Forelimb muscle (tissue), 1 donor: ENCODE measurements around the gene PIP5KL1. TPM values are rescaled to one million over a fixed set of nuclear protein-coding genes. Genes with fewer than 3 reads are reported as not detected.

Experiments used
- DNase-seq: peaks from one replicate; pipeline ENCODE4 v3.0.0-alpha.2; 2013; ENCODE audit warnings: low read depth
- polyA plus RNA-seq: library from polyadenylated mRNA; unstranded; fragments of 120-200 nt; gene quantifications from one replicate; pipeline ENCODE4 v1.2.1, GENCODE V29; 2013; ENCODE audit not compliant: insufficient read length

Gene PIP5KL1
- polyA plus RNA-seq, 1 donor = 5.3 TPM

DNA sequence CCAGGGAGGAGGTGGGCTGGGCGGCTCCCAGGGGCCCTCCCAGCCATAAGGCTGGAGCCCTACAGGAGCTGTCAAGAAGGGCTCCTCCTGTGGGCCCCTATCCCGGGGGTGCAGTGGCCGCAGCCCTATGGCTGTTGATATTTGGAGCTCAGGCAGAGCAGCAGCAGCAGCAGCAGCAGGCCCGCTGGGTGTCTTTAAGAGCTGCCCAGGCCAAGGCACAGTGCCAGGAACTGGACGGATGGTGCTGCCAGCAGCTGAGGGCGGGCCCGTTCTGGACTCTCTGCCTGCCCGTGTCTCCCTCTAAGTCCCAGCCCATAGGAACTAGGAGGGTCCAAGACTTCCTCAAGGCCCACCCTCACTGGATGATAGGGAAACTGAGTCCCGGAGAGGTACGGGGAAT is 56.7 kb downstream of the PIP5KL1 start:
- no peak for DNase-seq

DNA sequence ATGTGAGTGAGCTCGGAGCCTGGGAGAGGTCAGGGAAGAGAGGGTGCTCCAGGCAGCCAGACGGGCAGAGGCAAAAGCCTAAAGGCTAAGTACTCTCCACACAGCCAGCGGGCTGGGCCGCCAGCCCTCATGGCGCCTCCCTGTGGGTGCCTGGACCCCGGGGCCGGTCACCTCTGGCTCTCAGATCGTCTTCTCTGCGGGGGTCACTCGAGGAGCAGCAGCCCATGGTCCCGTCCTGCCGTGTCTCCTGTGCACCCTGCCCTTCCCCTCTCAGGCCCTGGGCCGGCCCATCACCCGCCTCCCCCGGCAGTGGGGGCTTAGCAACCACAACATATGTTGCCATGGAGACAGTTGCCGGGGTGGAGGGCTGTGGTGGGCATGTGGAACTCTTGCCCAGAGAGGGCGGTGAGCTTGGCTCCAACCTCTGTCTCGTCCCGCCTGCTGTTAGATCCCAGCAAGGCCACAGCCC is 57.3 kb downstream of the PIP5KL1 start:
- no peak for DNase-seq

DNA sequence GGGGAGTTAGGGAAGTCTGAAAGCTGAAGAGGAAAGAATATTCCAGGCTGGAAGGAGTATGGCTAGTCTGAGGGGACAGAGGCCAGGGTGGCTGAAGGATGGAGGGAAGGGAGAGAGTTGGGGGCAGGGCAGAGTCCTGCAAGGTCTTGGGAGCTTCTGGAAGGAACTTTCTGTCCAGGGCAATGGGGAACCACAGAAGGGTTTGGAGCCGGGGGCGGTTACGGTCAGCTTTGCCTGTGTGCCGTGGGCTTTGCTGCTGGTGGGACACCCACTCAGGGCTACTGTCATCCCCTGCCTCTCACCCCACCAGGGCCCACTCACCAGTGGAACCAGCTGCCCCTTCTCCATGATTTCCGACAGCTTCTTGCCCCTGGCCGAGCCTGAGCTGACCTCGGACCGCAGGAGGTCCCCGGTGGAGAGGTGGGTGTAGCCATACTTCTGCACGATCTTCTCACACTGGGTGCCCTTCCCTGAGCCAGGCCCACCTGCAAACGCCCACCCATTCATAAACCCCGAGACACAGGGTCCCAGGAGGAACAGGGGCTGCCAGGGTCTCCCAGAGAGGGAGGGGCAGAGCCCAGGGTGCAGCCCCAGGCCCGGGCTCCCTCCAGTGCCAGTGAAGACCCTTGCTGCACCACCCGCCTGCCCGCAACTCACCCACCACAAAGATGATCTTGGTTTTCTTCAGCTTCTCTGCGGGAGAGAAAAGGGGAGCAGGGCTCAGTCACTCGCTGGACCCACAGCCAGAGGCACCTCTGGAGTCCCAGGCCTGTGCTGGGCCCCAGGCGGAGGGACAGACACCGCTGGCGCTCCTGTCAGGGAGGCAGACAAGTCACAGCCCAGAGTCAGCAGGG is 58.0 kb downstream of the PIP5KL1 start:
- DNase-seq = no peak

DNA sequence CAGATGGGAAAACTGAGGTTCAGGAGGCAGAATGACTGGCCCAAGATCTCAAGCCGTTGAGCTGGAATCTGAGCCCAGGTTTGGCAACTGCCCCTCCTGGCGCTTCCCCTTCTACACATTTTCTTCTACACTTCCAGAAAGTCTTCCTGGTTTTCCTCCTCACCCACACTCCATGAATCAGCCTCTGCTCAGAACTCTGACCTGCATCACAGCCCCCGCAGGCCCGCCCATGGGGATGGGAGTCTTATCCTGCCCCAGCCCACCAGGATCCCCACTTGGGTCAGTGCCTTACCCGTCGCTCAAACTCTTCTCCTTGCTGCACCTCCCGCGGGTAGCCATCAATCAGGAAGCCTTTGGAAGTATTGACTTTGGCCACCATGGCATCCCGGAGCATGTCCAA is 59.0 kb downstream of the PIP5KL1 start:
- DNase-seq = no peak

DNA sequence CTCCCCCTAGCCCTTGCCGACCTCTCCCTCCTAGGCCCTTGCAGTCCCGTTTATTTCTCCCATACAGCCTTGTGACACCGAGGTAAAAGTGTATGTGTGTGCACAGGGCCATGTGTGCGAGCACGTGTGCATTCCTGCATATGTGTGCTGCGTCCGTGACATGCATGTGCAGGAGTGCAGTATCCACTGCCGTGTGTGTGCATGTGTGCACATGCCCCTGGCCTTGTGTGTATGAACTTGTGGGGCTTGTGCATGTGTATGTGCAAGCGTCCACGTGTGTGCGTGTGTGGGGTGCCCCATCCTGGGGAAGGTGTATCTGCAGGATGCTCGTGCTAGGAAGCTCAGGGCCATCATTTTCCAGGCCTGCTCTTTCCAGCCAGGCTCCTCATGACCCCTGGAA is 59.7 kb downstream of the PIP5KL1 start:
- no peak for DNase-seq

Other genes starting within 250 kb of the PIP5KL1 start
- gene CFAP157, start 223.8 kb downstream of the PIP5KL1 start, polyA plus RNA-seq = 1.4 TPM
- gene PTRH1, start 215.1 kb downstream of the PIP5KL1 start, polyA plus RNA-seq = 6.4 TPM
- 0.03 TPM for gene TTC16, start 214.7 kb downstream of the PIP5KL1 start, polyA plus RNA-seq
- gene TOR2A, start 195.5 kb downstream of the PIP5KL1 start, polyA plus RNA-seq = 8.1 TPM
- gene SH2D3C, start 152.1 kb downstream of the PIP5KL1 start, polyA plus RNA-seq = 16.5 TPM
- gene CDK9, start 144.7 kb downstream of the PIP5KL1 start, polyA plus RNA-seq = 48.2 TPM
- 39.5 TPM for gene FPGS, start 127.9 kb downstream of the PIP5KL1 start, polyA plus RNA-seq
- gene ENG, start 76.1 kb downstream of the PIP5KL1 start, polyA plus RNA-seq = 43.4 TPM
- 1,272 TPM for gene AK1, start 53.1 kb downstream of the PIP5KL1 start, polyA plus RNA-seq
- gene ST6GALNAC6, start 31.2 kb downstream of the PIP5KL1 start, polyA plus RNA-seq = 53.3 TPM
- 48.9 TPM for gene ST6GALNAC4, start 13.7 kb downstream of the PIP5KL1 start, polyA plus RNA-seq
- gene DPM2, start 7.1 kb upstream of the PIP5KL1 start, polyA plus RNA-seq = 19.8 TPM
- 19.2 TPM for gene EEIG1, start 50.2 kb upstream of the PIP5KL1 start, polyA plus RNA-seq
- 7.4 TPM for gene NAIF1, start 136.5 kb upstream of the PIP5KL1 start, polyA plus RNA-seq
- gene SLC25A25, start 137.5 kb upstream of the PIP5KL1 start, polyA plus RNA-seq = 10.8 TPM
- gene PTGES2, start 197.0 kb upstream of the PIP5KL1 start, polyA plus RNA-seq = 44.1 TPM
- 1.1 TPM for gene LCN2, start 218.7 kb upstream of the PIP5KL1 start, polyA plus RNA-seq
- gene BBLN, start 229.5 kb upstream of the PIP5KL1 start, polyA plus RNA-seq = 28.3 TPM